Heart left ventricle (tissue), 13 donors: ENCODE data around the gene ACTA2.

Experiments
- CTCF ChIP-seq, 12 donors: fragments of 200-600 bp; sonication (generic) in 4 of 12; IDR thresholded peaks; one replicate each; pipeline versions ENCODE4 v1.5.0 to v1.8.0; 2018 to 2022; ENCODE audit warnings: antibody characterized with exemption in 12 of 12, mild to moderate bottlenecking in 5 of 12
- POLR2A ChIP-seq, 2 donors: fragments of 450-650 bp; IDR thresholded peaks; one replicate each; pipeline ENCODE4 v1.6.1; 2017; ENCODE audit warnings: antibody characterized with exemption in 2 of 2, mild to moderate bottlenecking in 2 of 2, moderate library complexity in 2 of 2
- donor health status: ischemic (EF 13 %, LVEDD 7.1; RV severe dilation, severe dysfunction).
- donor health status: DM: no; HTN: yes; CAD: no.
- donor health status: DM: no; HTN: no; CAD: no.
- donor health status: ischemic (EF 25% LVEDD 6.9; RV normal size, moderate dysfunction).
- donor health status: ischemic (EF 25% LVEDD 5.7; RV mildly dilated, moderate dysfunction).
- donor health status: ischemic (EF 35%, LVEDD 5.7; RV mildly dilated, moderate dysfunction).
- donor health status: nonischemic (EF 11% LVEDD 7.7; RV severe dilation, severe dysfunction).
- donor health status: DM: yes; HTN: yes; CAD: no.
- donor health status: PGD.
- donor health status: ischemic (EF 29% LVEDD 5.4; RV normal size, mild dysfunction).
- donor health status: nonischemic (EF 23%, LVEDD 6.1; RV moderate dilation, normal function).

- TF ChIP-seq POLR2A (IDR thresholded peaks at IDR 0.05): no peak
- TF ChIP-seq CTCF (IDR thresholded peaks at IDR 0.05): no peak
Observed at GRCh38 chr10:88943778-88944177, 8.8 kb downstream of the ACTA2 start.
